ENCODE results near the gene COMTD1.

COMTD1 gene

DNA sequence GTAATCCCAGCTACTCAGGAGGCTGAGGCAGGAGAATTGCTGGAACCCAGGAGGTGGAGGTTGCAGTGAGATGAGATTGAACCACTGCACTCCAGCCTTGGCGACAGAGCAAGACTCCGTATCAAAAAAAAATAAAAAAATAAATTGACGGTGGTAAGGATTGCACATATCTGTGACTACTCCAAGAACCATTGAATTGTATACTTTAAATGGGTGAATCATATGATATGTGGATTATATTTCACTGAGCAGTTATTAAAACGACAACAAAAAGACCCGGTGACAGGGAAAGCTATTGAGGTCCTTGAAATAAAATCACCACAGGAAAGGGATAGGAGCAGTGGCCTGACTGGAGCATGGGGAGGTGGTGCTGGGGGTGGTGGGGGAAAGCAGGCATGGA is 31.2 kb upstream of the COMTD1 start:
- Histone ChIP-seq H3K27ac (ENCODE audit: insufficient read depth, low read depth, low read length, poor library complexity, severe bottlenecking) (no peak overlapping the region), H3K4me1 (ENCODE audit: control insufficient read depth, insufficient read depth, low read length) (no peaks in the 10 kb centered on the region), H3K36me3 (ENCODE audit: control insufficient read depth, insufficient read depth, low read length) (no peaks in the 10 kb centered on the region), H3K27me3 (ENCODE audit: control insufficient read depth, insufficient read depth, low read length, poor library complexity, severe bottlenecking) (no peaks in the 10 kb centered on the region), H3K9me3 (ENCODE audit: control insufficient read depth, low read length) (no peaks in the 10 kb centered on the region), H3K4me3 (ENCODE audit: insufficient read depth, low read depth, low read length) (no peak overlapping the region)
- WGBS, 2 experiments = 92 to 94% methylated on average over 5 of the region's 5 CpGs

GRCh38 chr10:75265856-75266255 is 30.1 kb upstream of the COMTD1 start:
- H3K27ac ChIP-seq (ENCODE audit: insufficient read depth, low read depth, low read length, poor library complexity, severe bottlenecking) = no peak overlapping the region
- H3K27me3 ChIP-seq (ENCODE audit: control insufficient read depth, insufficient read depth, low read length, poor library complexity, severe bottlenecking) = no peaks in the 10 kb centered on the region
- H3K4me3 ChIP-seq (ENCODE audit: insufficient read depth, low read depth, low read length) = no peak overlapping the region
- no peaks in the 10 kb centered on the region for H3K36me3 ChIP-seq (ENCODE audit: control insufficient read depth, insufficient read depth, low read length)
- no peaks in the 10 kb centered on the region for H3K4me1 ChIP-seq (ENCODE audit: control insufficient read depth, insufficient read depth, low read length)
- 72 to 83% methylated on average over 6 of the region's 6 CpGs for WGBS, 2 experiments
- no peaks in the 10 kb centered on the region for H3K9me3 ChIP-seq (ENCODE audit: control insufficient read depth, low read length)

- H3K36me3 ChIP-seq (ENCODE audit: control insufficient read depth, insufficient read depth, low read length) = no peaks in the 10 kb centered on the region
- no peaks in the 10 kb centered on the region for H3K9me3 ChIP-seq (ENCODE audit: control insufficient read depth, low read length)
- H3K4me1 ChIP-seq (ENCODE audit: control insufficient read depth, insufficient read depth, low read length) = no peaks in the 10 kb centered on the region
- no peak overlapping the region for H3K4me3 ChIP-seq (ENCODE audit: insufficient read depth, low read depth, low read length)
- H3K27ac ChIP-seq (ENCODE audit: insufficient read depth, low read depth, low read length, poor library complexity, severe bottlenecking) = no peak overlapping the region
- H3K27me3 ChIP-seq (ENCODE audit: control insufficient read depth, insufficient read depth, low read length, poor library complexity, severe bottlenecking) = no peaks in the 10 kb centered on the region
- WGBS, 2 experiments = 96% methylated on average over 1 of the region's 1 CpG
These were observed 28.0 kb upstream of the COMTD1 start for GRCh38 chr10:75263806-75264205.

GRCh38 chr10:75261813-75262705 is 26.3 kb upstream of the COMTD1 start:
- no peaks in the 10 kb centered on the region for H3K27me3 ChIP-seq (ENCODE audit: control insufficient read depth, insufficient read depth, low read length, poor library complexity, severe bottlenecking)
- H3K4me3 ChIP-seq (ENCODE audit: insufficient read depth, low read depth, low read length) = no peak overlapping the region
- H3K9me3 ChIP-seq (ENCODE audit: control insufficient read depth, low read length) = no peaks in the 10 kb centered on the region
- no peak overlapping the region for H3K27ac ChIP-seq (ENCODE audit: insufficient read depth, low read depth, low read length, poor library complexity, severe bottlenecking)
- 89 to 90% methylated on average over 25 of the region's 25 CpGs for WGBS, 2 experiments
- no peaks in the 10 kb centered on the region for H3K4me1 ChIP-seq (ENCODE audit: control insufficient read depth, insufficient read depth, low read length)
- no peaks in the 10 kb centered on the region for H3K36me3 ChIP-seq (ENCODE audit: control insufficient read depth, insufficient read depth, low read length)

DNA sequence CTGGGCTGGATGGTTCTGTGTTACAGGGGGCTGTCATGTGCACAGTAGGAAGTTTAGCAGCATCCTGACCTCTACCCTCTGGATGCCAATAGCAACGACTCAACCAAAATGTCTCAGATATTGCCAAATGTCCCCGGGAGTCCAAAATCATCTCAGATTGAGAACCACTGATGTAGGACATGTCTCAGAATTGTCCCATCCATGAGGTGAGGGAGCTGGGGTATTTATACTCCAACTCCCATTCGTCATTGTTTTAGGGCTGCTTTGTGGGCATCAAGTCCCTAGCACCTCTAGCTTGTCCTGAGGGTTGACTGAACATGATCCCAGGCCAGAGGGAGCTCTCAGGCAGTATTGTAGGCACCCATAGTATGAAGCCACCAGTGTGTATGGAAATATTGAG is 25.2 kb upstream of the COMTD1 start:
- Histone ChIP-seq H3K4me3 (ENCODE audit: insufficient read depth, low read depth, low read length) (no peak overlapping the region), H3K27me3 (ENCODE audit: control insufficient read depth, insufficient read depth, low read length, poor library complexity, severe bottlenecking) (no peaks in the 10 kb centered on the region), H3K9me3 (ENCODE audit: control insufficient read depth, low read length) (no peaks in the 10 kb centered on the region), H3K4me1 (ENCODE audit: control insufficient read depth, insufficient read depth, low read length) (no peaks in the 10 kb centered on the region), H3K27ac (ENCODE audit: insufficient read depth, low read depth, low read length, poor library complexity, severe bottlenecking) (no peak overlapping the region), H3K36me3 (ENCODE audit: control insufficient read depth, insufficient read depth, low read length) (no peaks in the 10 kb centered on the region)
- 59 to 61% methylated on average over 3 of the region's 3 CpGs for WGBS, 2 experiments

- WGBS, 2 experiments = 90 to 100% methylated on average over 1 of the region's 2 CpGs
- no peak overlapping the region for H3K4me3 ChIP-seq (ENCODE audit: insufficient read depth, low read depth, low read length)
These were observed 19.0 kb upstream of the COMTD1 start for GRCh38 chr10:75254739-75255138.

DNA sequence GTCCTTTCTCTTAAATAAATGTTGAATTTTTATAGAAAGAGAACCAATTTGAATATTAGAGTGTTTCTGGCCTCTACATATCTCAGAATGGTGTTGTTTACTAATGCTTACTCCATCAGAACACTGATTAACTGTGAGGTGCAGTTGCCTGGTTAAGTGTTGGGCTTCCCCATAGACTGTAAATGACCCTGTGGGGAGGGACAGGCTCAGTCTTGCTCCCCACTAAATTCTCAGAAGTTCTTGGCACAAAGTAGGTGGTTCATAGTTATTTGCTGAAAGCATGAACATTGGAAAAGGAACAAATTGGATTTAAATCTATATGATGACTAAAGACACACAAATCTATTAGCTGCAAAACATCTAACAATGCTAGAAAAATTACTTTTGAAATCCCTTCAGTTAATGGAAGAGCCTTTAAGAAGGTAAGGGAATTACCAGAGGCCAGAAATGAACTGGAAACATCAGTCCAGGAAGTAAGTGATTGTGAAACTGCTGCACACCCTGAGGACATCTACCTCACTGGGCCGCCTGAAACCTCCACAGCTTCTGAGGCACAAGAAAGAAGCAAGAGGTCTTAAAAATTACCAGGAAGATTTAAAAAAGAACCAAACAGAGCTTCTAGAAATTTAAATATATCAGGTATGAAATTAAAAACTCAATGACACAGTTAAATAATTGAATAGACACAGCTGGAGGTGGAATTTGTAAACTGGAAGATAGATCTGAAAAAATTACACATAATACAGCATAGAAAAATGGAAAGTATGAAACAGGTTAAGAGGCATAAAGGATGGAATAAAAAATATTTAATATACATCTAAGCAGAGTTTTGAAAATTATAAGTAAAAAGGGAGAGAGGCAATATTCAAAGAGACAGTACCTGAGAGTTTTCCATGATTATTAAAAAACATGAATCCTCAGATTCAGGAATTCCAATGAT is 17.8 kb upstream of the COMTD1 start:
- H3K4me3 ChIP-seq (ENCODE audit: insufficient read depth, low read depth, low read length) = no peak overlapping the region
- no peaks in the 10 kb centered on the region for H3K27me3 ChIP-seq (ENCODE audit: control insufficient read depth, insufficient read depth, low read length, poor library complexity, severe bottlenecking)
- peaks cover 6% of the 10 kb centered on the region for H3K9me3 ChIP-seq (ENCODE audit: control insufficient read depth, low read length)
- no peaks in the 10 kb centered on the region for H3K36me3 ChIP-seq (ENCODE audit: control insufficient read depth, insufficient read depth, low read length)
- H3K27ac ChIP-seq (ENCODE audit: insufficient read depth, low read depth, low read length, poor library complexity, severe bottlenecking) = no peak overlapping the region
- WGBS, 2 experiments = 100% methylated on average over 1 of the region's 1 CpG; no CpG with 5 or more reads in 1 of the 2 experiments
- no peaks in the 10 kb centered on the region for H3K4me1 ChIP-seq (ENCODE audit: control insufficient read depth, insufficient read depth, low read length)

More at GRCh38 chr10:75254739-75255138, 19.0 kb upstream of the COMTD1 start:
- Histone ChIP-seq H3K9me3 (ENCODE audit: control insufficient read depth, low read length) (peaks cover 6% of the 10 kb centered on the region), H3K4me1 (ENCODE audit: control insufficient read depth, insufficient read depth, low read length) (no peaks in the 10 kb centered on the region), H3K36me3 (ENCODE audit: control insufficient read depth, insufficient read depth, low read length) (no peaks in the 10 kb centered on the region), H3K27me3 (ENCODE audit: control insufficient read depth, insufficient read depth, low read length, poor library complexity, severe bottlenecking) (no peaks in the 10 kb centered on the region), H3K27ac (ENCODE audit: insufficient read depth, low read depth, low read length, poor library complexity, severe bottlenecking) (no peak overlapping the region)

- Histone ChIP-seq H3K4me3 (ENCODE audit: insufficient read depth, low read depth, low read length) (no peak overlapping the region), H3K27ac (ENCODE audit: insufficient read depth, low read depth, low read length, poor library complexity, severe bottlenecking) (no peak overlapping the region), H3K9me3 (ENCODE audit: control insufficient read depth, low read length) (peaks cover 6% of the 10 kb centered on the region), H3K27me3 (ENCODE audit: control insufficient read depth, insufficient read depth, low read length, poor library complexity, severe bottlenecking) (no peaks in the 10 kb centered on the region), H3K4me1 (ENCODE audit: control insufficient read depth, insufficient read depth, low read length) (peaks cover 3% of the 10 kb centered on the region), H3K36me3 (ENCODE audit: control insufficient read depth, insufficient read depth, low read length) (no peaks in the 10 kb centered on the region)
- 90 to 94% methylated on average over 3 of the region's 3 CpGs for WGBS, 2 experiments
These were observed 15.2 kb upstream of the COMTD1 start for GRCh38 chr10:75250934-75251333.

DNA sequence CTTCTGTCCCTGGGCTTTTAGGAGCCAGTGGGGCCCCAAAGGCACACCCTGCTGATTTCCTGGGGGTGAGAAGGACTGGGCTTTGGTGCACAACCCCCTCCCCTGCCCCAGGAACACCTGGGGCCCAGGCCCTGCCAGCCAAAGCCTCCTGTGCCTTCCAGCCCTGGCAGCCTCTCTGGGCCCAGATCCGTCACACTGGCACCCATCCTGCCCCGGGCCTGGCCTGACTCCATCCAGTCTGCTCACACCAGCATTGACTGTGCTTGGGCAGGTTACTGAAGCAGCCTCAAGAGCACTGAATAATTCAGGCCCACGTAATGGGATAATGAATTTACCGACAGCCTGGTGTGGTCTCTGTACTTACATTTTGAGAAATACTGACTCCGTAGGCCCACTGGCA is 12.0 kb upstream of the COMTD1 start:
- Histone ChIP-seq H3K36me3 (ENCODE audit: control insufficient read depth, insufficient read depth, low read length) (no peaks in the 10 kb centered on the region), H3K4me3 (ENCODE audit: insufficient read depth, low read depth, low read length) (no peak overlapping the region), H3K27ac (ENCODE audit: insufficient read depth, low read depth, low read length, poor library complexity, severe bottlenecking) (no peak overlapping the region), H3K4me1 (ENCODE audit: control insufficient read depth, insufficient read depth, low read length) (peaks cover 3% of the 10 kb centered on the region), H3K9me3 (ENCODE audit: control insufficient read depth, low read length) (no peaks in the 10 kb centered on the region), H3K27me3 (ENCODE audit: control insufficient read depth, insufficient read depth, low read length, poor library complexity, severe bottlenecking) (no peaks in the 10 kb centered on the region)
- WGBS, 2 experiments = 92 to 93% methylated on average over 5 of the region's 5 CpGs

DNA sequence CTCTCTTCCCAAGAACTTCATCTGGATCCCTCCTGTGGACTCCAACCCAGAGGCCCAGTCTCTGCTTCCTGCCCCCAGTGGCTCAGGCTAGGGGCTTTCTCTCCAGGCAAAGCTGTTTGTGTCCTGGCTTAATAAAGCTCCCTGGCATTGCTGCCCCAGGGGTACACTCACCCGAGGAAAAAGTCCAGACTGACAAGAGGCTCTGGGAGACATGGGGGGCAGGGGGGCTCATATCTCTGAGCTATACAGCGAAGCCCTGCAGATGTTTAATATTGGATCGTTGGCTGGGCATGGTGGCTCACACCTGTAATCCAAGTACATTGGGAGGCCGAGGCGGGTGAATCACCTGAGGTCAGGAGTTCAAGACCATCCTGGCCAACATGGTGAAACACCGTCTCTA is 10.7 kb upstream of the COMTD1 start:
- WGBS, 2 experiments = 94 to 95% methylated on average over 6 of the region's 6 CpGs
- Histone ChIP-seq H3K9me3 (ENCODE audit: control insufficient read depth, low read length) (no peaks in the 10 kb centered on the region), H3K27me3 (ENCODE audit: control insufficient read depth, insufficient read depth, low read length, poor library complexity, severe bottlenecking) (no peaks in the 10 kb centered on the region), H3K4me3 (ENCODE audit: insufficient read depth, low read depth, low read length) (no peak overlapping the region), H3K36me3 (ENCODE audit: control insufficient read depth, insufficient read depth, low read length) (no peaks in the 10 kb centered on the region), H3K27ac (ENCODE audit: insufficient read depth, low read depth, low read length, poor library complexity, severe bottlenecking) (no peak overlapping the region), H3K4me1 (ENCODE audit: control insufficient read depth, insufficient read depth, low read length) (peaks cover 3% of the 10 kb centered on the region)
